ENCODE results near the gene TAS2R38.
A peak's percentile ranks its signal among the peaks of the same experiment; 100 is the strongest.
"Not testable (repeated sequence)": the region's sequence is repeated elsewhere in the genome, so short reads cannot be mapped to it uniquely, and the experiment has no call there.

TAS2R38 gene

DNA sequence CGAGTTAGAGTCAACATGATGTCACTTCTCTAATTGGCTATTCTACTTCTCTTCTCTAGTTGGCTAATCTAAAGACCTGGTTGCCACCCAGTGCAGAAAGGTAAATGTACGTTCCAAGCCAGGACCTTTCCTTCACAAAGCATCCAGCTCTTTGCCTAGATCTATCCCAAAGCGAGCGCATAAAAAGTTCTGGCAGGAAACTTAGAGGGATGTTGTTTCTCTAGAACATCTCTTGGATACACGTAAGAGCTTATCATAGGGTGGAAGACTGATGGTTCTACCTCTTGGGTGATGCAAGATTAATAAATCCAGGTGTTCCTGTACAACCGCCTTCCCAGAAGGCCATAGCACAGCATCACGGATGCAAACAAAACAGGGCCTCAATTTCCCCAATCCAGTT is at the start of gene TAS2R38:
Gene TAS2R38, minus strand, starts transcription at position 101 of the 400 bp plus-strand sequence. Its CDS starts 84 bp downstream, at position 17.
- no peak for DNase-seq

DNA sequence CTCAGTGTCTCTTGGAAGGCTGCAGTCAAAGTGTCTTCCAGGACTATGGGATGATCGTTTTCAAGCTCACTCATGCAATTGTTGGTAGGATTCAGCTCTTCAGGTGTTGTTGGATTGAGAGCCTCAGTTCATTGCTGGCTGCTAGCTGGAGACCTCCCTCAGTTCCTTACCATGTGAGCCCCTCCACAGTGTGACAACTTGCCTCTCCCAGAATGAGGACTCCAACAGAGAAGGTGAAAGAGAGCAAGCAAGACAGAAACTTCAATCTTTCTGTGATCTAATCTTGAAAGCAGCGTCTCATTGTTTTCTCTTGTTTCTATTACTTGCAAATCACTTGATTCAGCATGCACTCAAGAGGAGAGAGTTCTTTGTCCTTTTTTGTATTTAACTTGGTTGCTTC is 44.6 kb upstream of the TAS2R38 start:
- DNase-seq, result no peak

DNA sequence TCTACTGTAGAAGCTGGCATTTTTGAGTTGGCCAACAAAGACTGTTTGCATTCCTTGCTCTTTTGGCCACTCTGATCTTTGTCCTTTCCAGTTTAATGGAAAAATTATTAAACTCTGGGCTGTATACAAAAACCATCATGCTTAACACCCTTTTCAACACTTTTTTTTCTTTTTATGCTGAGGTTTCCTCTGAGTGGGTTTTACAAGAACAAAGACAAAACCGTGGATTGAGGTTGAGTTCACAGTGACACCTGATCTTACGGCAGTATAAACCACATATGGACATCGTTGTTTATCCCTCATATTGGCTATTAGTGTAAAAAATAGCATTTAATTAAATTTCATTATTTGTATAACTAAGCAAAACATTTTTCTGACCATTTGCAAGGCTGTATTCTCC is 43.9 kb upstream of the TAS2R38 start:
- DNase-seq, result no peak

DNA sequence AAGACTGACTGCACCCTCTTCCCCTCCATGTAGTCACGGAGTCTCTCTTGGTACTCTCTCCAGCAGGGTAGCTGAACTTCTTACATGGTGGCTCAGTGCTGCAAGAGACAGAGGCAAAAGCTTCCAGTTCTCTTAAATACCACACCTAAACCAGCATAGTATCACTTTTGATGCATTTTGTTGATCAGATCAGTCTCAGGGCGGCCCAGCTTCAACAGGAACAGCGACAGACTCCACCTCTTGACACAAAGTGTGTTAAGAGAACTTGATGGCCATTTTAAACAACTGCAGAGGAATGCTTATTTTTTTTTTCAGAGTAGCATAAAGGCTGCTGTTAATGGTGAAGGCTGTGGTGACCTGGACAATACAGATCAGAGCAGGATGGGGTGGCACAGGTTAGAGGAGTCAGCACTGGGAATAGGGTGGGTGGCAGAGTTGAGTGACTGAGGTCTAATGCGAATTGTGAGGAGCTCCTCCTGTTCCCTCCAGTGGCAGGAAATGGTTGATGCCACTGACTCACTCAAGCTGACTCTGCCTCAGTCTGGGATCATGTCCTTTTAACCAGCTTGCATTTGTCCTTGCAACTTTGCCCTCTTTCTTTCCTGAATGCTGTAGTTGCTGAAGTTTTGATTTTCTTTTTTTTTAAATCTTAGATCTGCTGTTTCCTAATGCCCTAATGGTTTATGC is 39.4 kb upstream of the TAS2R38 start:
- DNase-seq, result peak; percentile 23

DNA sequence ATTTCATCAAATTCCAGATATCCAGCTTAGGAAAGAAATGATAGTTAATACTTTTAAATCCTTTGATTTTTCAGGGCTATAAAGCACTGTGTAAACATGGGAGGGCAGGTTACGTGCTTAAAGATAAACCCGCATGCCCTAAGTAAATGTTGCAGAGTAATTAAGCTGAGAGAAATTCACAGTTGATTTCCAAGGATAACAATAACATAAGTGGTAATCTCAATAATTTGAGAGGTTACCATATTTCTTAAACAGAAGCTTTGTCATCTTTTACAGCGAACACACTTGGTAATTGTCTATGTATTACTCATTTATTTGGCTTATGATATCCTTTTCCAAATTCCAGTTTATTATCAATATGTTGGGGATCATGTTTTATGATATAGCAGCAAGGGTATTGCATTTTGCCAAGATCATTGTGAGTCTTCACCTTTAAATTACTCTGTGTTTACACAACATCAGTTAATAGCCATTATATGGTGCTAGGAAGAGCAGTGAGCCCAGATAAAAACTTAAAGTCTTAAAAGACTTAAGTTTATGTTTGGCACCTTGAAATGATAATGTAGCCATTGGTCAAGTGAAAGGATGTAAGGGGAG is 37.5 kb upstream of the TAS2R38 start:
- DNase-seq, result peak; percentile 57

DNA sequence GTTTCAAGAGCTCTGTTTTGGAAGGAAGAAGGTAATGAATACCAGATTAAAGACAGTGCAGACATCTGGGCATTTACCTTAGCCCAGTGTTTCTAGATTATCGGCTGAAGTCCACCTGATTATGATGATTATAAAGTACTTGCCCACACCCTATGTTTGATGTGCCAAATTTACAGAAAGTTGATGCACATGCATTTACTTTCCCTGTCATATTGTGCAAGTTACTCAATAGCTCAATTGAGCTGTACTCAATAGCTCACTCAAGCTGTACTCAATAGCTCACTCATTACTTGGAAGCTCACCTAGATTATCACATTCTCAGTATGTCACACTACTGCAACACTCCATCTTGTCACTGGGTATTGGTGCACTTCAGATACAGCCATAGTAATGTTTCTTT is 35.6 kb upstream of the TAS2R38 start:
- no peak for DNase-seq

DNA sequence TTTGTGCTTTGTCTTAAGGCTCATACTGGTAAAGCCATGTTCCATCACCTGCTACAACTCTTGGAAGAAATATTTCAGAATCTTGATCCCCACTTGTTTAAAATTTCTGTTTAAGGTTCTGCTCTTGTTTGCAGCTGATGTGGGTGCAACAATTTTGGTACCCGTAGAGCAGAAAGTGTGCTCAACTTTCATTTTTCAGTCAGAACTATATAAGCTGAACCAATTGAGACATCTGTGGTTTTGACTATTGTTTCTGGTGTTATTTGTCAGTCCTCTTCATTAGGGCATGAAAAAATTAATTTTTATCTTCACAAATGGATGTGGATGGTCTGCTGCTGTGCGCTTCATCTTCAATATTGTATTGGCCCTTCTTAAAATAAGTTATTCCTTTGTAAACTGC is 33.0 kb upstream of the TAS2R38 start:
- no peak for DNase-seq

DNA sequence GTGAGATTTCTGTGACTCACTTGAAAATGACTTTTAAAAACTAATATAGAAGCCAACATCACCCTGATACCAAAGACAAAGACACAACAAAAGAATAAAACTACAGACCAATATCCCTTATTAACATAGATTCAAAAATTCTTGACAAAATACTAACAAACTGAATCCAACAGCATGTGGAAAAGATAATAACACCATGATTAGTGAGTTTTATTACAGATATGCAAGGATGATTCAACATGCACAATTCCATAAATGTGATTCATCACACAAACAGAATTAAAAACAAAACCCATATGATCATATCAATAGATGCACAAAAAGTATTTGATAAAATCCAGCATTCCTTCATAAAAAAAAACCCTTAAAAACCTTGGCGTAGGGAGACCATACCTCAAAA is 28.6 kb upstream of the TAS2R38 start:
- DNase-seq, result no peak

DNA sequence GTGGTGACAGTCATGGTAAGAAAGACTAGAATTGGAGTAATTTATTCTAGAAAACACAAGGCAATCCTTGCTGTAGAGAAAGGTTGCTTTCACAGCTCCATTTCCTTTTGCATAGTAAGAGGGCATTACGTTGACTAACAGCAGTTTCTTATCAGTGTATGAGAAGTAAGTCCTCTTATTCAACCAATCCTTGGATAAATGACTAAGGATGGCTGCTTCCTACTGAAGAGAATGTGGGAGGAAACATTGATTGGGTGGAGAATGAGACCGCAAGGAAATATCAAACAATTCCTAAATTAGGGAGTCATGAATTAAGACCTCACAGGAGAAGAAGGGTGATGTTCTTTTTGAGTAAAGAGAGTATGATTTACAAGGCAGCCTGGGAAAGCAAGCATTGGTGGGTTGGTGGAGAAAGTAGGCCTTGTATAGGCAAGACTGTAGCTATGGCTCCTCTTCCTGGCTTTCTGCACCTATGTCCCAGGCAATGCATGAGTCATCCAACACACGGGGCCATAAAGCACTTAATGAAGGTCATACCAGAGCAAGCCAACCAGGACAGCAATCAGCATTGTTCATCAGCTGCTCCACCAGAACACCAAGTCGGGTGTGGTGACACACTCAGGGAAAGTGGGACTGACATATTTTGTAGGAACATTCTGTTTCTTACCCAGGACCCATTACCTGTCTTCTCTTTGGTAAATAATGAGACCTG is 27.7 kb upstream of the TAS2R38 start:
- no peak for DNase-seq

DNA sequence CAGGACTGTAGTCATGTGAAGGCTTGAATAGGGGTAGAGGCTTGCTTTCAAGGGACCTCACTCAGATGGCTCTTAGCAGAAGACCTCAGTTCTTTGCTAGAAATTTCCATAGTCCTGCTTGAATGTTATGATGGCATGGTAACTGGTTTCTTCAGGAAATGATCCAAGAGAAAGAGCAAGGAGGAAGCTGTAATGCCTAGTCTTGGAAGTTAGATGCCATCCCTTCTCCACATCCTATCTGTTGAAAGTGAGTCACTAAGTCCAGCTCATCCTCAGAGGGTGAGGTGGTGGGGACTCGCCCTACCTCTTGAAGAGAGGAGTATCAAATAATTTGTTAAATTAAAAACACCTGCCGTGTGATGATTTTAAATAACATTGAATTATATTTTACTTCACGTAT is 26.7 kb upstream of the TAS2R38 start:
- no peak for DNase-seq

DNA sequence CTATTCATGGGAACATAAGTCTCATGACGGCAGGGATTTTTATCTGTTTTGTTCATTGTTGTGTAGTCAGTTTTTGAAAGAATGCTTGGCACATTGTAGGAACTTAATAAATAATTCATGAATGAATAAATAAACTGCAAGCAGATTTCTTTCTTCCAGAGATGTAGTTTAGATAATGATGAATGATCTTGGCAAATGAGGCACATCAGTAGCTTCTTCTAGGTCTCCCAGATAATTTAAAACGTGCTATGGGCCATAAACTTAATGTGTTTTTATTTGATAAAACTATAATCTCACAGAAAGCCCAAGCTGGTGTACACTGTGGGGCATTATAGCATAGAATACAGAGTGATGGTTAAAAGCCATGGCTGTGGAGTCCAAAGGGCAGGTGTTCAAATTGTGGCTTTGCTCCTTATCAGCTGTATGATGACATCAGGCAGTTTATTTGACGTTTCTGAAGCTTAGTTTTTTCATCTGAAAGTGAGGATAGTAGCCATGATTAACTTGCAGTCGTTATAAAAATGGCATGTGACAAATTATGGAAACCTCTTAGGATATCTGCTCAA is 25.6 kb upstream of the TAS2R38 start:
- DNase-seq, result peak; percentile 73

DNA sequence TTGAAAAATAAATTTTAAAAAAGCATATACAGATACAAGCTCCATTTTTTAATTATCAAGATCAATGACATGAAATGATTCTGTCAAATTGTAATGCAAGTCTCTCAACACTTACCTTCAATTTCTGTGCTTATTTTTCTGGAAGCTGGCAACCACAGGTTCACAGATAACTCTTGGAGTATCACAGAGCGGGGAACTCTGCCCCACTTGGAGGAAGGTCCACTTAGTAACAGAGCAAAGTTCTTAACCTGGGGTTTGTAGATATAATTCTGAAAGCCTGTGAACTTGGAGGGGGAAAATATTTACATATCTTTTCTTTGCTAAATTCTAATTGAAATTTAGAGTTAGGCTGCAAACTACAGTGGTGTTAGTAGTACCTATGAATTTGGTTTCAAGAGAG is 19.8 kb upstream of the TAS2R38 start:
- DNase-seq, result no peak

DNA sequence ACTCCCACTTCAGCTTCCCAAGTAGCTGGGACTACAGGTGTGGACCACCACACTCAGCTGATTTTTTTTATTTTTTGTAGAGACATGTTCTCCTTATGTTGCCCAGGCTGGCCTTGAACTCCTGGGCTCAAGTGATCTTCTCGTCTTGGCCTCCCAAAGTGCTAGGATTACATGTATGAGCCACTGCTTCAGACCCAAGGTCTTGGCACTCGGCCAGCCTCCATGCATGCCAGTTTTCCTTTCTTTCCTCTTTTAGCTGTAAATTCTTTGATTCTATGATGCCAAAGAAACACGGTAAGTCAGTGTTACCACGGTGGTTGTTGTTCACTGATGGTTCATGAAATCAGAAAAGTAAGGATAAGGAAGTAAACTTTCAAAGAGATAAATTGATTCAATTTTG is 19.1 kb upstream of the TAS2R38 start:
- DNase-seq, result no peak

DNA sequence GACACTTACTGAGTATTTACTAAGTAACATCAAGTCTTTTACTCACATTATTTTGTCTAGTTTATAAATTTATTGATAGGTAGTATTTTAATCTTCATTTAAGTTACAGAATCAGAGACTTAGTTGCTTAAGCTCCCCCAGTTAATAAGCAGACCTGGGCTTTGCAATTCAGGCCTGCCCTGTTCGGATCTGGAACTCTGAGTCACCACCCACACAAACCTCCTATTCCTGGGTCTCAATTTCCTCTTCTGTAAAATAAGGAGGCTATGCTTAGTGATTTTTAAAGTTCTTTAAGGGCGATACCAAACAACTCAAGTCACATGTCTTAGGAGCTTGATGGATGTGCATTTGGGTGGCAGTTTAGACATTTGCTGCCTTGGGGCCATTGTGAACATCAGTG is 18.6 kb upstream of the TAS2R38 start:
- no peak for DNase-seq

DNA sequence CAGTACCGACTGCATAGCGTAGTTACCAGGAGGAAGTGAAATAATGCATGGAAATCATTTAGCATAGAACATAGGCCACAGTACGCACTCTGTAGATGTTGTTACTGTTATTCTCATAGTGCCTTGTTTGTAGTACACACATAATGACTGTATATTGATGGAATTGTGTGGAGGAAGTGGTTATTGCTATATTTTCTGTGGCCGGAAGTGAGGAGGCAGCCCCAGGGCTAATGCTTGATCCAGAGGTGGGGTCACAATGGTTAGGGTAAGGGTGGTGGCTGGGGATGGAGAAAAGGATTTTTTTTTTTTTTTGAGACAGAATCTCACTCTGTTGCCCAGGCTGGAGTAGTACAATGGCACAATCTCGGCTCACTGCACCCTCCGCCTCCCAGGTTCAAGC is 17.6 kb upstream of the TAS2R38 start:
- DNase-seq, result no peak

DNA sequence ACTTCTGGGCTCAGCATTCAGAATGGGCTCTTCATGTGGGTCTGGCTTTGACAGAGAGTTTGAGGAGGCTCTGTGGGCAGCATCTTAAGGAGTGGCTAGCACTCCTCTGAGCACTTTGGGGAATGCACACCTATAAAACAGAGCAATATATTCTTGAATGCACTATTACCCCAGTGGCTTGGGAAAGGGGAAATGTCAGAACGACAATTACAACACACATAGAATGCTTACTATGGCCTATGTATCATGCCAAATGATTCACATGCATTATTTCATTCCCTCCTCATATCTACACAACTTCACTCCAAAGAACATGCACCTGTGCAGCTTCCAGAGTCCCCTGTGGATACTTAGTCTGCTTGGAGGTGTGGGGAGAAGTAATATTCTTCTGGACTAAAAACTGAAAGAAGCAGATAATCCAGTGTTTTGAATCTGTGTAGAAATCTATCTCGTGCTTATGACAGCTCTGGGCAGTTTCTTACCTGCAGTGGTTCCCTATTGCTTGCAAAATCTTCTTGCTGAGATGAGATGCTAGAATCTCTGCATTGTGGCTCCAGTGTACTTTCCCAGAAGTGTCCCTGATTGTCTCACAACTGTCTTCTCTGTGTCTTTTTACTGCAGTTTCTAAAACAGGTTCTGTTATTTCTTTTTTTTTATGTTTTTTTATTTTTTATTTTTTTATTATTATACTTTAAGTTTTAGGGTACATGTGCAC is 16.6 kb upstream of the TAS2R38 start:
- no peak for DNase-seq

DNA sequence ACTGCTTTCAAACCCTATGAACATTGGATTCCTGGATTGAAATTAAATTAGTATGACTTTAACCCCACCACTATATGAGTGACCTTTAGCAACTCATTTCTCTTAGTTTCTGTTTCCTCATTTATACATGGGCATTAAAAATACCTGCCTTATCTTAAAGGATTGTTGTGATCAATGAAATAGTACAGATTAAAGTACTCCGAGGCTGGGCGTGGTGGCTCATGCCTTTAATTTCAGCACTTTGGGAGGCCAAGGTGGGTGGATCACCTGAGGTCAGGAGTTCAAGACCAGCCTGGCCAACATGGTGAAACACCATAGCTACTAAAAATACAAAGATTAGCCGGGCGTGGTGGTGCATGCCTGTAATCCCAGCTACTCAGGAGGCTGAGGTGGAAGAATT is 14.2 kb upstream of the TAS2R38 start:
- not testable (repeated sequence) for DNase-seq

DNA sequence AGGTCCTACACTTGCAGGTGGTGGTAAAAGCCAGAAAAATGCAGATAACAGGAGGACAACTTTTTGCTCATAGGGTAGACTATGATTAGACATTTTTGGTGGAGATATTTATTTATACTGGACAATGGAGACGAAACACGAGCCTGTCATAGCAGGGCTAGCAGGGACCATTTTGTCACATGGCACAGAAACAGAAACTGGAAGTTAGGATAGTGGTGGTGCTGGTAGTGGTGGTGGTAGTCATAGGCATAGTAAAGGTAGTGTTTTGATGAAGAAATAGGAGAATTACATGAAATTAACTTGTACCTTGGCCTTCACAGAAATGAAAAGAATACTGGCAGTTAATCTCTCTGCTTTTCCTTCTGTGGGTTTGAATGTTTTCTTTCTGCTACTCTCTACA is 13.3 kb upstream of the TAS2R38 start:
- no peak for DNase-seq

DNA sequence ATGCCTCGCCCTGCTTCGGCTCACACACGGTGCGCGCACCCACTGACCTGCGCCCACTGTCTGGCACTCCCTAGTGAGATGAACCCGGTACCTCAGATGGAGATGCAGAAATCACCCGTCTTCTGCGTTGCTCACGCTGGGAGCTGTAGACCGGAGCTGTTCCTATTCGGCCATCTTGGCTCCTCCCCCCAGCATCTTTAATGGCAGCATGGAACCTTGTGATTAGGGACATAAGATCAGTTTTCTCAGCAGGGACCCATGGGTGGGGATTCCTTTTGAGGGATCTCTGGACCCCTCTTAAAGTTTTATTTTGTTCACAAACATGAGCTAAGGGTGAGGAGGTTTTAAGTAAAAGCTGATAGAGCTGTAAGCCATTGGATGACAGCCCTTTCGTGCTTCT is 12.4 kb upstream of the TAS2R38 start:
- not testable (repeated sequence) for DNase-seq

DNA sequence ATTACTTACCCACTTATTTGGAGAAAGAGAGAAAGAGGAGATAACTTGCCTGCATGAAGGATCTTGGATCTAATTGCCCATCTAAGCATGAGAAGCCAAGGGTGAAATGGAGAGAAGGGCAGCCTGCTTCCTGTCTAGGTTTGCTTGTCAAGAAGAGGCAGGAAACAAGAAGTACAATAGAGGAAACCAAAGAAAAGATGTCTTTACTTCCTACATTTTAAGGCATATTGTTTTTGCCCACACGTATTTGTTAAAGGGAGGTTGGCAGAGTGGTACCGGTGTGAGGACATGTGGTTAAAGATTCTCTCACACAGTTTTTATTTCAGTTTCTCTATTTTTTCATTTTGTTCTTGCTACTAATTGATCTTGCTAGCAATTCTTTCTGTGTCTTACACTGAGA is 6.0 kb upstream of the TAS2R38 start:
- DNase-seq, result no peak

DNA sequence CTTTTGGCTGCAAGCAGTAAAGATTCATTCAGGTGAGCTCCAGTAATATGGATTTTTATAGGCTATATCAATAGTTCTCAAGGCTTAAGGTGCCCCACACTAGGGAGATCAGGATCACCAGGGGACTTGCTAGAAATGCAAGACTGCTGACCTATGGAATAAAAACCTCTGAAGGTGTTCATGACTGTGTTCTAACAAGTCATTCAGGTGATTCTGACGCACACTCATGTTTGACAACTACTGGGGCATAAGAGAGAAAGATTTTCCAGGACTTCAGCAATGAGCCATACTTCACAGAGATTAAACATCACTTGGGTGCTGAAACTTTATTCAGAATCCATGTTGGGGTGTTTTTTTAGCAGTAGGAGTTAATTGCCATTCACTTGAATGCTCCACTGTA is 4.8 kb upstream of the TAS2R38 start:
- DNase-seq, result no peak

DNA sequence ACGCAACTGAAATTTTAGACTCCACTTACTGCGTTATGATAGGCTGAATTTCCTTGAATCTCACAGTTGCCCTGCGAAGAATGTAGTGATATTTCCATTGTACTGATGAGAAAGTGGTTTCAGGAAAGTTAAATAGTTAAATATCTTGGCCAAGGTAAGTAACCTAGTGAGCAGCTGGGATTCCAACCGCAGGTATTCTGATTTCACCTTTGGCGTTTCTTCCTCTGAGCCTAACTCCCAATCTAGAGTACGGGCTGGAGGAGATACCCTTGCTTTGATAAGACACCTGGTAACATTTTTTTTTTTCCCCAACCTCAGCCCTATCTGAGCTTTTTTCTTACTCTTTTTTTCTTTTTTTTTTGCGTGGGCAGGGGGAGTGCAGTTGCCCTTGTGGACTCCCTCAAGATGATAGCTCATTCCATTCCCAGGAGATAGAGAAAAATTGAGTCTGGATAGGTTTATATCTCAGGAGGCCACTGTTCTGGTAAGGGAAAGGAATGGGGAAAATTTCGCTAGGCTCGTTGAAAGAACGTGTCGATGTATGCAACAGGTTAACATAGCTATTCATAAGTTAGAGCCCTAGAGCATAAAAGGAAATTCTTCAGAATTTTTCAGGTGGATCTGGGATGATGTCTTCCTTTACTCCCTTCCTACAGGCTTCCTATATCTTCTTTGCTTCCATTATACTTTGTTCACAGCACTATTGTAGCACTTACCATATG is 3.1 kb upstream of the TAS2R38 start:
- no peak for DNase-seq
